ENCODE measurements around the gene SLC11A2. TPM values are rescaled to one million over a fixed set of nuclear protein-coding genes. Genes with fewer than 3 reads are reported as not detected.
"Not testable (repeated sequence)": the region's sequence is repeated elsewhere in the genome, so short reads cannot be mapped to it uniquely, and the experiment has no call there.

The SLC11A2 gene
- polyA plus RNA-seq, 1 experiment, result 51.4 TPM

DNA sequence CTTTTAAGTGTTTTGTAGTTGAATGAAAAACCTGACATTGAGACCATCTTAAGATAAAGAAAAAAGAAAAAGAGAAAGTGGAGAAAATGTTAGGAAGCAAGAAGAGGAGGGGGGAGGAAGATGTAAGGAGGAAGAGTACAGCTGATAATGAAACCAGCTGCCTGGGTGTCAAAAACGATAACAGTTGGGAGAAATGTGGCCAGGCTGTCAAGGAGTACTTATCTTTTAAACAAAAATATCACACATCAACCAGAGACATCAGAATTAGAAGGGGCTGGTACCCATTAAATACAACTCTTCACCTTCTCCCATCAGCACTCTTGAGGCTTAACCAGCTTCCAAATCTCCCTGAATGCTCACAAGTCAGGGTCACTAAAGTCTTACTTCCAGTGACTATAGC lies 4.5 kb downstream of the SLC11A2 start:
- no peak for DNase-seq (ENCODE audit: low read depth)
- ChIA-PET CTCF (interaction anchor here (1.1 to 1.7 kb wide), 2 partner anchors 12 to 35 kb away, joined by 3 to 6 read pairs; no protein-coding TSS in a partner anchor), POLR2A (no interaction called here)
- TF ChIP-seq CTCF (IDR thresholded peaks at IDR 0.05; ENCODE audit: insufficient read depth, low read depth, low read length), result no peak
- Histone ChIP-seq H3K36me3 (ENCODE audit: control insufficient read depth, insufficient read depth, low read length) (no peaks in the 10 kb centered on the region), H3K27me3 (ENCODE audit: control insufficient read depth, insufficient read depth, low read length) (no peaks in the 10 kb centered on the region), H3K4me3 (ENCODE audit: low read depth, low read length) (no peak overlapping the region)

DNA sequence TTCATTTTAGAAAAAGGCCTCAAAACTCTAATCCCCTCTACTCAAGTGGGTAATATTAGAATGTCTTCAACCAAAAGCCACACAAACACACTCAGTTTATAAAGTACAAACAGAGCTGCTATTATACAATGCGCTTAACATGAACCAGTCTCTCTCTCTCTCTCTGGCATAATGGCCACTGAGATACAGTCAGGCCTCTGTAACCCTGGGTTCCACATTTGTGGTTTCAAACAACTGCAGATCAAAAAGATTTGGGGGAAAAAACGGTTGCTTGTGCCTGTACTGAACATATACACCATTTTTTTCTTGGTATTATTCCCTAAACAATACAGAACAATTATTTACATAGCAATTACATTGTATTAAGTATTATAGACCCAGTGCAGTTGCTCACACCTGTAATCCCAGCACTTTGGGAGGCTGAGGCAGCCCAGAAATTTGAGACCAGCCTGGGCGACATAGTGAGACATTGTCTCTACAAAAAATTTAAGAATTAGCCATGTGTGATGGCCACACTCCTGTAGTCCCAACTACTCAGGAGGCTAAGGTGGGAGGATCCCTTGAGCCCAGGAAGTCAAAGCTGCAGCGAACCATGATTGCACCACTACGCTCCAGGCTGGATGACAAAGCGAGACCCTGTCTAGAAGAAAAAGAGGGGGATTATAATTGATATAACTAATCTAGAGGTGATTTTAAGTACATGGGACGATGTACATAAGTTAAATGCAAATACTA lies 5.6 kb downstream of the SLC11A2 start:
- Histone ChIP-seq H3K36me3 (ENCODE audit: control insufficient read depth, insufficient read depth, low read length) (no peaks in the 10 kb centered on the region), H3K27me3 (ENCODE audit: control insufficient read depth, insufficient read depth, low read length) (no peaks in the 10 kb centered on the region), H3K4me3 (ENCODE audit: low read depth, low read length) (no peak overlapping the region)
- TF ChIP-seq CTCF (IDR thresholded peaks at IDR 0.05; ENCODE audit: insufficient read depth, low read depth, low read length), result no peak
- no peak for DNase-seq (ENCODE audit: low read depth)
- ChIA-PET CTCF (interaction anchor here (1.1 to 1.7 kb wide), 2 partner anchors 11 to 34 kb away, joined by 3 to 6 read pairs; no protein-coding TSS in a partner anchor), POLR2A (no interaction called here)

DNA sequence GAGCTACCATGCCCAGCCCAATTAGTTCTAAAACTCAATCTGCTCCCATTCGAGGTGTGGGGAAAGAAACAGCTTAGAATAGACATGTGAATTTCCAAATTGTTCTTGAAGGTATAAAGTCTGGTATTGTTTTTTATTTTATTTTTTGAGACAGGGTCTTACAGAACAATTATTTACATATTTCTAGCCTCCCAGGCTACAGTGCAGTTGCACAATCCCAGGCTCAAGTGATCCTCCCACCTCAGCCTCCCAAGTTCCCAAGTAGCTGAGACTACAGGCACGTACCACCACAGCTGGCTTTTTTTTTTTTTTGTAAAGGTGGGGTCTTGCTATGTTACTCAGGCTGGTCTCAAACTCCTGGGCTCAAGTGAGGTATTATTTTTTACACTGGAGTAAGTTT lies 6.3 kb downstream of the SLC11A2 start:
- ChIA-PET CTCF (interaction anchor here (1.2 kb wide), 1 partner anchor 35 kb away, joined by 4 read pairs; no protein-coding TSS in a partner anchor), POLR2A (no interaction called here)
- H3K27me3 ChIP-seq (ENCODE audit: control insufficient read depth, insufficient read depth, low read length), result no peaks in the 10 kb centered on the region
- no peak for DNase-seq (ENCODE audit: low read depth)
- H3K4me3 ChIP-seq (ENCODE audit: low read depth, low read length), result no peak overlapping the region
- H3K36me3 ChIP-seq (ENCODE audit: control insufficient read depth, insufficient read depth, low read length), result no peaks in the 10 kb centered on the region
- TF ChIP-seq CTCF (IDR thresholded peaks at IDR 0.05; ENCODE audit: insufficient read depth, low read depth, low read length), result no peak

GRCh38 chr12:51018956-51019355 lies 7.2 kb downstream of the SLC11A2 start:
- no peak for TF ChIP-seq CTCF (IDR thresholded peaks at IDR 0.05; ENCODE audit: insufficient read depth, low read depth, low read length)
- H3K27me3 ChIP-seq (ENCODE audit: control insufficient read depth, insufficient read depth, low read length), result no peaks in the 10 kb centered on the region
- H3K36me3 ChIP-seq (ENCODE audit: control insufficient read depth, insufficient read depth, low read length), result no peaks in the 10 kb centered on the region
- no peak for DNase-seq (ENCODE audit: low read depth)
- POLR2A ChIA-PET, result interaction anchor here (0.7 kb wide), 1 partner anchor 33 kb away, joined by 11 read pairs; no protein-coding TSS in a partner anchor
- CTCF ChIA-PET, result interaction anchor here (1.2 kb wide), 1 partner anchor 34 kb away, joined by 4 read pairs; no protein-coding TSS in a partner anchor
- H3K4me3 ChIP-seq (ENCODE audit: low read depth, low read length), result no peak overlapping the region

DNA sequence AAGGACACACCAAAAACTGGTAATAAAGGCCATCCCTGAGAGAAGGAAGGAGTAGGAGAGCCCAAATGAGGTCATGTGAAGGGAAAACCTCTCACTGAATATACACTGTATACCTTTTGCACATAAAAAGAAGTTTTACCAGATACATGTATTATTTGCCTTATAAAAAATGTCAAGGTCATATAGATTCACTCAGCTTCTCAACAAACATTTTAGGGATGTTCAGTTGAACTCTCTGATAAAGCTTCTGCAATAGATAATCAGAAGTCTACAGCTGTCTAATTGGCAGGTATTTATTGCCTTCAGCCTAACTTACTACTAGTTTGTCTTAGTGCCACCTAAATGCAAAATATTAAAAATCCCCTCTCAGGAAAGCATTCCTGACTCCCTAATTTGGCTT lies 8.7 kb downstream of the SLC11A2 start:
- Histone ChIP-seq H3K27me3 (ENCODE audit: control insufficient read depth, insufficient read depth, low read length) (no peaks in the 10 kb centered on the region), H3K36me3 (ENCODE audit: control insufficient read depth, insufficient read depth, low read length) (no peaks in the 10 kb centered on the region), H3K4me3 (ENCODE audit: low read depth, low read length) (no peak overlapping the region)
- no peak for TF ChIP-seq CTCF (IDR thresholded peaks at IDR 0.05; ENCODE audit: insufficient read depth, low read depth, low read length)
- DNase-seq (ENCODE audit: low read depth), result no peak
- POLR2A ChIA-PET, result no interaction called here
- CTCF ChIA-PET, result no interaction called here

DNA sequence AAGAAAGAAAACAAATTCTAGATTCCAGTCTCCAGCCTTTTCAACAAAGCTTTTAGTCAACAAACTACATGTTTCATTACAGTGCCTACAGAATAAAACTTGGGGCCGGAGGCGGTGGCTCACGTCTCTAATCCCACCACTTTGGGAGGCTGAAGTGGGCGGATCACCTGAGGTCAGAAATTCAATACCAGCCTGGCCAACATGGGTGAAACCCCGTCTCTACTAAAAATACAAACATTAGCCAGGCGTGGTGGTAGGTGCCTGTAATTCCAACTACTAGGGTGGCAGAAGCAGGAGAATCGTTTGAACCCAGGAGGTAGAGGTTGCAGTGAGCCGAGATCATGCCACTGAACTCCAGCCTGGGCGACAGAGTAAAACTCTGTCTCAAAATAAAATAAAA lies 11.7 kb downstream of the SLC11A2 start:
- DNase-seq (ENCODE audit: low read depth); H3K36me3 ChIP-seq (ENCODE audit: control insufficient read depth, insufficient read depth, low read length); POLR2A ChIA-PET; H3K27me3 ChIP-seq (ENCODE audit: control insufficient read depth, insufficient read depth, low read length); H3K4me3 ChIP-seq (ENCODE audit: low read depth, low read length); CTCF ChIA-PET: not testable (repeated sequence)
